ENCODE measurements around the gene DTX2.
"Not testable (repeated sequence)": the region's sequence is repeated elsewhere in the genome, so short reads cannot be mapped to it uniquely, and the experiment has no call there.

Gene DTX2

DNA sequence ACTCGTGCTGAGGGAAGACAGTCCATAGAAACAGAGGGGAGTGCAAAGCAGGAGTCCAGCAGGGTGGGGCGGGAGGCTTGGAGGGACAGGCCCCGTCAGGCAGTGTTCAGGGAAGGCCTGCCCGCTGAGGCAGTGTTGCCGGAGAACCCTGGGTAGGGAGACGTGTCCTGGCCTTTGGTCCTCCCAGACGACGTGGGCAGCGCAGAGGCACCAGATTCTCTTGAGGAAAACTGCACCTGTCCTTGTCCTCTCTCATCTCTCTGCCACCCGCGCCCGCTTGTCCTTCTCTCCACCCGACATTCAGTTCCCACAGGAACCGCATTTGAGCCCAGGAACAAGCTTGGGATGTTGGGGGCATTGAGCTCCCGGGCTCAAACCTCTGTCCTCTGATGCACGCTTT is 34.2 kb downstream of the DTX2 start:
- not testable (repeated sequence) for DNase-seq

DNA sequence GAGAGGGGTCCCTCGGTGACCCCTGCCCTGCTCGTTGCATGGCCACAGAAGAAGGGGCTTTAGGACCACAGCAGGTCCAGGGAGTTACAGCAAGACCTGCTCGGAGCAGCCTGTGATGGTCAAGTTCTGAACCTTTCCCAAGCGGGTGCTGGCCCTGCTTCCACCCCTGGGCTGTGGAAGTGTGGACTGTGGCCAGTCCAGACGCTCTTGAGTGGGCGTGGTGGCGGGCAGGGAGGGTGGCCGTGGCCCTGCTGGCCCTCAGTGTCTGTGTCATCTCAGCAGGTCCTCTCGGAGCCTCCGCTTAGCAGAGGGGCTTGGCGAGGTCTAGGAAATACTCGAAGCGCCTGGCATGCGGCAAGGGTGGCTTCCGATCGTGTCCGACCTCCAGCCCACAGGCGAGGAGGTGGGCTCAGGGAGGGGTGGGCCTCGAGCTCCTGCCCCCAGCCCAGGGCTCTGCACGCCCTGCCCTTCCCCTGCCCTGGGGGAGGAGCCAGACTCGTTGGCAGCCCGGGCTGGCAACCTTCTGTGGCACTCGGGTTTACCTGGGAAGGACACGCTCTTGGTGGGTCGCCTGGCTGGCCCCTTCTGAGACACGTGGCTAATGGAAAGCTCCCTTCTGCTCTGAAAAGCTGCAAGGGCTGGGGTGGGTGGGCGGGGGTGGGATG is 36.5 kb downstream of the DTX2 start:
- not testable (repeated sequence) for DNase-seq

GRCh38 chr7:76498583-76499200 is 37.2 kb downstream of the DTX2 start:
- not testable (repeated sequence) for DNase-seq

GRCh38 chr7:76499201-76499923 is 37.9 kb downstream of the DTX2 start:
- not testable (repeated sequence) for DNase-seq

DNA sequence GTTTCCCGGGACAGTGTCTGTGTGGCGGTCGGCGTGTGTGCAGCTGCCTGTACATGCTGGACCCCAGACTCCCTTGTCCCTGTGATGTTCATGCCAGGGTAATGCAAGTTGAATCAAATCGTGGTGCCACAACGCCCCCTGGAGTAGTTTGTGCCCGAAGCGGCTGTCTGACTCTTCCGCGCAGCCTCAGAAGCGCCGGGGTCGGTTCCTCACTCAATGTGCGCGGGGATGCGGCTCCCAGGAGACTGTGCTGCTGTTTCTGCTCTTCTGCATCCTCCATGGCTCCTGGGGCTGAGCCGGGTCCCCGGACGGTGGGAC is 38.4 kb downstream of the DTX2 start:
- not testable (repeated sequence) for DNase-seq

DNA sequence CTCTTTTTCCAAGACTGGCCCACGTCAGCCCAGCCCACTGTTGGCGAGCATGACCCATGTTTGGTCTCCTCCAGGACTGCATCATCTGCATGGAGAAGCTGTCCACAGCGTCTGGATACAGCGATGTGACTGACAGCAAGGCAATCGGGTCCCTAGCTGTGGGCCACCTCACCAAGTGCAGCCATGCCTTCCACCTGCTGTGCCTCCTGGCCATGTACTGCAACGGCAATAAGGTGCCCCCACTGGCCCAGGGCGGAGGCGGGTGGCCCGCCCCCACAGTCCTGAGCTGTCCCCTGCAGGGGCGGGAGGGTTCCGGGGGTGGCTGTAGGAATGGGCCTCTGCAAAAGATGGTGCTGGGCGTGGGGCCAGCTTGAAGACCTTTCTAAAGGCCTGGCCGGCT is 40.7 kb downstream of the DTX2 start:
- not testable (repeated sequence) for DNase-seq

DNA sequence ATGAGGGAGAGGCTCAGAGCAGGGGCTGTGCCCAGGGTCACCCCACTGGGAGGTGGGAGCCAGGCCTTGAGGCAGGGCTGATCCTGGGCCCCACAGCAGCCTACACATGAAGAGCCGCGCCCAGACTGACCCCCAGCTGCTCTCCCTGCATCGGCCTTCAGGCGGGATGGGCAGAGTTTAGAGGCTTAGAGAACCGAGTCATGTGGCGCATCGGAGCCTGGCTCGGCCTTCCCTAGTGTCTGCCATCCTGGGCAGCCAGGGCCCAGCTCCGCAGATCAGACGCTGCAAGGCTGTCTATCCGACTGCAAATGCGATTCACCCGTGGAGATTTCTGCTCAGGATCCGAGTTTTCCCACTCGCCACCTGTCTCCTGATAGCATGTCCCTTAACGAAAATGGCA is 41.3 kb downstream of the DTX2 start:
- DNase-seq, result not testable (repeated sequence)

- not testable (repeated sequence) for DNase-seq
Measured at GRCh38 chr7:76503244-76503643, 41.7 kb downstream of the DTX2 start.

- DNase-seq, result not testable (repeated sequence)
Measured at GRCh38 chr7:76504351-76505167, 43.0 kb downstream of the DTX2 start.

DNA sequence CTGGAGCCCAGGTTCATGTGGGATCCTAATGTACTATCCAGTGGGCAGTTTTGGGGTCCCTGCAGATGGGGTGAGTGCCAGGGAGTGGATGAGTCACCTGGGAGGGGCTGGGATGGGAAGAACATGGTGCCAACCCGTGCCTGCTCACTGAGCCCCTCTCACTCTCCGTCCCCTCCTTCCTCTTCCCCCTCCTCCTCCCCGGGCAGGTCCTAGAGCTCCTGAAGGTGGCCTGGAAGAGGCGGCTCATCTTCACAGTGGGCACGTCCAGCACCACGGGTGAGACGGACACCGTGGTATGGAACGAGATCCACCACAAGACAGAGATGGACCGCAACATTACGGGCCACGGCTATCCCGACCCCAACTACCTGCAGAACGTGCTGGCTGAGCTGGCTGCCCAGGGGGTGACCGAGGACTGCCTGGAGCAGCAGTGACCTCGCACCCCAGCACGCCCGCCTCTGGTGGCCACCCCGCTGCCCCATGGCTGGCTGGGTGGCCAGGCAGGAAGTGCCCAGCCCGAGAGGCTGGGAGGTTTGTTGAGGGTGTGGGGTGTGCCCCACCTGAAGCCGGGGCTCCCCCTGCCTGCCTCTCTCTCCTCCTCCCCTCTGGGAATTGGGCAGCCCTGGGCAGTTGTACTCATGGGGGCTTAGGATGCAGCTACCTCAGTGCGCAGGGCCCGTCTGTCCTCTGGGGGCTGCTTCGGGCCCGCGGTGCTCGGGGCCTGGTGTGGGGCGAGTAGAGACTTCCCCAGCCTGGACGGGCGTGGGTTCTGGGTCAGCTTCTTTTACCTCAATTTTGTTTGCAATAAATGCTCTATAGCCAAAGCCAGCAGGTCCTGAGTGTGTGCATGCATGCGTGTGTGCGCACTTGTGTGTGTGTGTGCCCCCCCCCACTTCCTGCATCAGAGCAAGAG is 43.9 kb downstream of the DTX2 start:
- no peak for DNase-seq

DNA sequence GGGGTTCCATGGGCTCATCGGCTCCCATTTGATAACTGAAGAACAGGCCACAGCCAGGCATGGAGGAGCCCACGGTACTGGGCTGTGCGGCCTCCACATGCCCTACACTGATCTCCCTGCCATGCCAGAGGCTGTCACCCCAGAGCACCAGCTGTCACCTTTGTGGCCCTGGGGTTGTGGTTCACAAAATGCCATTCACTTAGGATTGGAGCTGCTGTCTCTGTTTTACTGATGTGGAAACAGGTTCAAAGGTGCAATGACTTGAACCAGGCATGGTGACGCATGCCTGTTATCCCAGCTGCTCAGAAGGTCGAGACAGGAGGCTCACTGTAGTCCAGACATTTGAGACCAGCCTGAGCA is 44.6 kb downstream of the DTX2 start:
- DNase-seq, result no peak

GRCh38 chr7:76506643-76507042 is 45.1 kb downstream of the DTX2 start:
- DNase-seq, result not testable (repeated sequence)

- DNase-seq, result no peak
Measured at GRCh38 chr7:76507723-76508406, 46.4 kb downstream of the DTX2 start.

- no peak for DNase-seq
Measured at GRCh38 chr7:76509931-76510877, 48.7 kb downstream of the DTX2 start, which contains the start of gene UPK3B. Gene UPK3B, plus strand, starts transcription at chr7:76510552. Its CDS starts 101 bp downstream, at chr7:76510653.

DNA sequence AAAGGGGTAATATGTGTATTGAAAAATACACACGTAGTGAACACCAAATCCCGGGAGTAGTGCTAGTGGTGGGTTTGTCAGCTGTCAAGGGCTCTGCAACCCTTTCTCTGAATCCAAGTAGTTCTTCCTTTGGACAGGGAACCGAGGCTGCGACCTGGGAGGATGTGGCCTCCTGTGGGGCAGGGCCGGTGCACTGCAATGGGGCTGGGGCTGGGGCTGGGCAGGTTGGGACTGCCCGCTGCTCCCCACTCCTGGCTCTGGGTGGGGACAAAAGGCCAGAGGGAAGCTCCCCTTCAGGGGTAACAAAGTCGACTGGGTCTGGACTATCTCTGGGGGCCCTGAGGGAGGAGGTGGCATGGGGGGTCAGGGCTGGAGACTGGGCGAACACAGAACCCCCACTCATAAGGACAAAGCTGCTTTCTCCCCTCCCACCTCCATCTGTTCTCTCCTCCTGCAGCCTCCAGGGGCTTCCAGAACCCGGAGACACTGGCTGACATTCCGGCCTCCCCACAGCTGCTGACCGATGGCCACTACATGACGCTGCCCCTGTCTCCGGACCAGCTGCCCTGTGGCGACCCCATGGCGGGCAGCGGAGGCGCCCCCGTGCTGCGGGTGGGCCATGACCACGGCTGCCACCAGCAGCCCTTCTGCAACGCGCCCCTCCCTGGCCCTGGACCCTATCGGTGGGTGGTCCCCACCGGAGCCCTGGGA is 49.8 kb downstream of the DTX2 start:
- not testable (repeated sequence) for DNase-seq

- not testable (repeated sequence) for DNase-seq
Measured at GRCh38 chr7:76511911-76512885, 50.7 kb downstream of the DTX2 start.

GRCh38 chr7:76512941-76513816 is 51.7 kb downstream of the DTX2 start:
- no peak for DNase-seq

Measured in stimulated activated CD4-positive, alpha-beta T cell treated with anti-CD3 and anti-CD28 coated beads, Interleukin-2, amount 100 ng/mL, for 24 hours (primary cell).